Esophagus squamous epithelium (tissue), 5 donors: ENCODE measurements around the gene STARD6. TPM values are rescaled to one million over a fixed set of nuclear protein-coding genes. Genes with fewer than 3 reads are reported as not detected.

ENCODE experiments used
- DNase-seq: peaks from one replicate; lab custom pipeline; 2025; lab: John Stamatoyannopoulos, UW
- H3K27ac ChIP-seq, 4 donors: fragments of 200-600 bp; sonication (generic); one replicate each; pipeline ENCODE4 v1.5.1; 2016 to 2019; ENCODE audit warnings: mild to moderate bottlenecking in 1 of 4
- H3K27me3 ChIP-seq, 4 donors: fragments of 200-600 bp; sonication (generic); 1 replicate in 3 of 4; 2 replicates in 1 of 4; pipeline versions ENCODE4 v1.5.1 to v1.6.0; 2017 to 2021; ENCODE audit warnings: antibody characterized with exemption in 1 of 4
- H3K36me3 ChIP-seq, 3 donors: fragments of 200-600 bp; sonication (generic); one replicate each; pipeline ENCODE4 v1.5.1; 2016 to 2019
- H3K4me1 ChIP-seq, 3 donors: fragments of 200-600 bp; sonication (generic); one replicate each; pipeline ENCODE4 v1.5.1; 2017 to 2019
- H3K4me3 ChIP-seq, 4 donors: fragments of 200-600 bp; sonication (generic); 1 replicate in 3 of 4; 2 replicates in 1 of 4; pipeline ENCODE4 v1.5.1; 2016 to 2019; ENCODE audit warnings: mild to moderate bottlenecking in 2 of 4, moderate library complexity in 1 of 4
- H3K9me3 ChIP-seq, 3 donors: fragments of 200-600 bp; sonication (generic); one replicate each; pipeline ENCODE4 v1.5.1; 2016 to 2019
- CTCF ChIP-seq, 6 experiments: fragments of 450-650 bp in 4 of 6; fragments of 200-600 bp in 2 of 6; sonication (generic) in 2 of 6; IDR thresholded peaks; one replicate each; pipeline ENCODE4 v1.5.1; 2016 to 2019; ENCODE audit warnings: antibody characterized with exemption in 6 of 6, mild to moderate bottlenecking in 4 of 6, moderate library complexity in 4 of 6
- POLR2A ChIP-seq, 4 donors: fragments of 450-650 bp; IDR thresholded peaks; one replicate each; pipeline ENCODE4 v1.6.1; 2017; ENCODE audit warnings: antibody characterized with exemption in 4 of 4, mild to moderate bottlenecking in 4 of 4, moderate library complexity in 3 of 4
- WGBS, 2 donors: methylation state at CpG; one replicate each; pipeline ENCODE4 v1.1.5; 2018; 5-methylcytosine and 5-hydroxymethylcytosine counted together
- intact Hi-C: fragments of 100-400 bp; cut with DNase I; formaldehyde crosslinking; loops from one replicate; pipeline ENCODE4 v1.15.0; 2022
- total RNA-seq, 4 donors: library from RNA; depleted of rRNA; stranded (reverse); fragments of >200 nt; gene quantifications; one replicate each; pipeline ENCODE4 v1.1.0, GENCODE V29; 2016
- donor health status: DM: yes; HTN: yes; CAD: no.

Gene STARD6
- total RNA-seq, 4 donors from 2014 or later = not detected

GRCh38 chr18:54338230-54338629 is 19.4 kb downstream of the STARD6 start:
- Histone ChIP-seq H3K4me3 (no peak overlapping the region), H3K27ac (no peak overlapping the region), H3K9me3 (no peaks in the 10 kb centered on the region), H3K36me3 (no peaks in the 10 kb centered on the region), H3K27me3 (no peaks in the 10 kb centered on the region), H3K4me1 (no peaks in the 10 kb centered on the region)
- intact Hi-C loops = no loop called here
- WGBS, 2 donors = 84 to 87% methylated on average over 4 of the region's 4 CpGs
- DNase-seq = no peak
- TF ChIP-seq POLR2A (IDR thresholded peaks at IDR 0.05) (no peak), CTCF (IDR thresholded peaks at IDR 0.05) (no peak)

- Histone ChIP-seq H3K9me3 (no peaks in the 10 kb centered on the region), H3K4me1 (no peaks in the 10 kb centered on the region), H3K27ac (no peak overlapping the region), H3K27me3 (no peaks in the 10 kb centered on the region), H3K4me3 (no peak overlapping the region), H3K36me3 (no peaks in the 10 kb centered on the region)
- DNase-seq = no peak
- TF ChIP-seq CTCF (IDR thresholded peaks at IDR 0.05) (no peak), POLR2A (IDR thresholded peaks at IDR 0.05) (no peak)
- intact Hi-C loops = no loop called here
- 68 to 79% methylated on average over 2 of the region's 2 CpGs for WGBS, 2 donors
Measured at GRCh38 chr18:54335638-54336173, 22.0 kb downstream of the STARD6 start.

- WGBS, 2 donors = 65 to 68% methylated on average over 6 of the region's 6 CpGs
- Histone ChIP-seq H3K4me1 (no peaks in the 10 kb centered on the region), H3K36me3 (no peaks in the 10 kb centered on the region), H3K27me3 (no peaks in the 10 kb centered on the region), H3K9me3 (no peaks in the 10 kb centered on the region), H3K27ac (no peak overlapping the region), H3K4me3 (no peak overlapping the region)
- TF ChIP-seq POLR2A (IDR thresholded peaks at IDR 0.05) = no peak
- peak in 1 of 6 experiments; percentile 15 for TF ChIP-seq CTCF (IDR thresholded peaks at IDR 0.05)
- no peak for DNase-seq
- intact Hi-C loops = no loop called here
Measured at GRCh38 chr18:54330768-54331548, 26.7 kb downstream of the STARD6 start.

- Histone ChIP-seq H3K4me3 (no peak overlapping the region), H3K27me3 (no peaks in the 10 kb centered on the region), H3K27ac (no peak overlapping the region), H3K36me3 (no peaks in the 10 kb centered on the region), H3K9me3 (no peaks in the 10 kb centered on the region), H3K4me1 (no peaks in the 10 kb centered on the region)
- TF ChIP-seq POLR2A (IDR thresholded peaks at IDR 0.05) = no peak
- TF ChIP-seq CTCF (IDR thresholded peaks at IDR 0.05) = no peak
- no peak for DNase-seq
- intact Hi-C loops = no loop called here
Measured at GRCh38 chr18:54329787-54330186, 27.9 kb downstream of the STARD6 start.

- TF ChIP-seq POLR2A (IDR thresholded peaks at IDR 0.05) (no peak), CTCF (IDR thresholded peaks at IDR 0.05) (no peak)
Measured at GRCh38 chr18:54327818-54328217, 29.8 kb downstream of the STARD6 start.

More at GRCh38 chr18:54327818-54328217, 29.8 kb downstream of the STARD6 start:
- no peak for DNase-seq
- no peaks in the 10 kb centered on the region for H3K4me1 ChIP-seq
- no peaks in the 10 kb centered on the region for H3K36me3 ChIP-seq
- no peaks in the 10 kb centered on the region for H3K27me3 ChIP-seq
- no peaks in the 10 kb centered on the region for H3K9me3 ChIP-seq
- no peak overlapping the region for H3K4me3 ChIP-seq
- intact Hi-C loops = no loop called here
- 62 to 78% methylated on average over 4 of the region's 4 CpGs for WGBS, 2 donors
- no peak overlapping the region for H3K27ac ChIP-seq
